ENCODE measurements around the gene CYCS.
A peak's percentile ranks its signal among the peaks of the same experiment; 100 is the strongest.
"Not testable (repeated sequence)": the region's sequence is repeated elsewhere in the genome, so short reads cannot be mapped to it uniquely, and the experiment has no call there.

Gene CYCS

DNA sequence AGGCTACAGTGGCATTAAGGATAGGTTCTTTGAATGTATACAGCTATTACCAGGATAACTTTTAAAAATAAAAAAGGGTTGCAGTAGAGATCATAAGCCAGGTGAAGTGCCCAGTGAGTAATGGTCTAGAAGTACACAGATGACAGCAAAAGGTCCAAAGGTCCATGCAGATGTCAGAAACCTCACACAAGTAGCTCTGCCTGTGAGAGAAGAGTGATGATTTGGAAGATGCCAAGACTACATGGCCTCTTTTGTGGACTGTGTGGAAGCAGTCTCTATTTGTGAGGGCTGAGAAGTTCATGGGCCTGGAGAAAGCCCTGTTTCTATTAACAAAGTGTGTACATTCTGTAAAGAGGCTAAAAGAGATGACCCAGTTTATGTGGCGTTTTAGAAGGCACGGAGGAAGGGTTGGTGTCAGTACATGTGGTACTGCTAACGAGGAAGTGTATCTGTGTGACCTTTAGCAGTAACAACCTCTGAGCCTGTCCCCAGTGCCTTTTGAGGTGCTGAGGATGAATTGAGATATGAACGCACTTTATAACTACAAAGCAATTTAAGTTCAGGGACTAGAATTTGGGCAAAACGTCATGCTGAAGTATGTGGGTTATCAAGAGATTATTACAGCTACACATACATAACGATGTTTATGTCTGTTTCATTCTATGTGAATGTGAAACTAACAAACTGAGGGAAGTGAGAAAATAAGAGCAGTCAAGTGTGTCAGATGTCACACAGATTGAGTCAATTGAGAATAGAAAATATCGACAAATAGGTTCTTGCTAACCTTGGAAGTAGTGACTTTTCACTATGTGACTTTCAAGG lies 7.6 kb downstream of the CYCS start:
- Histone ChIP-seq H3K4me3 (ENCODE audit: low read length) (no peak overlapping the region), H3K9me3 (ENCODE audit: control insufficient read depth, low read length) (no peaks in the 10 kb centered on the region), H3K27me3 (replicated peaks; ENCODE audit: control insufficient read depth, insufficient read depth, low read length) (no peaks in the 10 kb centered on the region), H3K4me1 (ENCODE audit: control insufficient read depth, insufficient read depth, low read length) (peaks cover 10% of the 10 kb centered on the region), H3K9ac (ENCODE audit: low read length) (no peak overlapping the region), H3K36me3 (ENCODE audit: control insufficient read depth, insufficient read depth, low read length, severe bottlenecking) (peaks cover 38% of the 10 kb centered on the region)
- no peak for DNase-seq (ENCODE audit: low read depth)

DNA sequence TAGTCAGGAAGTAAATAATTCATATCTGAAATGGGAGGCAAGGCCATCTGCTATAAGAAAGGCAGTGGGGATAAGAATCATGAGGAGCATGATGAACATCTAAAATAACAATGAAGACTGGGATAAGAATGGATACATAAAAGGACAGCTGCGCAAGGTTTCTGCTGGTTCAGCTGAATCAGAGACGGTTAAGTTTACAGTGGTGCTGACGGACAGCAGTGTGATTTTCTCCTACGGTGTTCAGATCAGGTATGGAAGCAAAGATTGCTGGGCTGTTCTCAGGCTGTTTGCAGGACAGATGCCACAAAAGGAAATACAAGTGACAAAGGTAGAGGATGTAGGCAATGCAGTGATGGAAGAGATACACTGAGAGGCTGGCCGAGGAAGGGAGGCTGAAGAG lies 8.4 kb downstream of the CYCS start:
- no peak overlapping the region for H3K9ac ChIP-seq (ENCODE audit: low read length)
- H3K27me3 ChIP-seq (replicated peaks; ENCODE audit: control insufficient read depth, insufficient read depth, low read length), result no peaks in the 10 kb centered on the region
- no peaks in the 10 kb centered on the region for H3K9me3 ChIP-seq (ENCODE audit: control insufficient read depth, low read length)
- H3K36me3 ChIP-seq (ENCODE audit: control insufficient read depth, insufficient read depth, low read length, severe bottlenecking), result peaks cover 30% of the 10 kb centered on the region
- no peak for DNase-seq (ENCODE audit: low read depth)
- H3K4me1 ChIP-seq (ENCODE audit: control insufficient read depth, insufficient read depth, low read length), result peaks cover 4% of the 10 kb centered on the region
- no peak overlapping the region for H3K4me3 ChIP-seq (ENCODE audit: low read length)

DNA sequence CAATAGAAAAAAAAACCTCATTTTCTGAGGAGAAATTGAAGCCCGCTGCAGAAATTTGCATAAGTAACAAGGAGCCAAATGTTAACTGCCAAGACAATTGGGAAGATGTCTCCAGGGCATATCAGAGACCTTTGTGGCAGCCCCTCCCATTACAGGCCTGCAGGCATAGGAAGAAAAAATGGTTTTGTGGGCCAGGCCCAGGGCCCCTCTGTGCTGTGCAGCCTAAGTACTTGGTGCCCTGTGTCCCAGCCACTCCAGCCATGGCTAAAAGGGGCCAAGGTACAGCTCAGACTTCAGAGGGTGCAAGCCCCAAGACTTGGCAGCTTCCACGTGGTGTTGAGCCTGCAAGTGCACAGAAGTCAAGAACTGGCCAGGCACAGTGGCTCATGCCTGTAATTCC lies 14.5 kb downstream of the CYCS start:
- DNase-seq (ENCODE audit: low read depth); H3K9me3 ChIP-seq (ENCODE audit: control insufficient read depth, low read length); H3K9ac ChIP-seq (ENCODE audit: low read length); H3K4me3 ChIP-seq (ENCODE audit: low read length); H3K36me3 ChIP-seq (ENCODE audit: control insufficient read depth, insufficient read depth, low read length, severe bottlenecking); H3K4me1 ChIP-seq (ENCODE audit: control insufficient read depth, insufficient read depth, low read length); H3K27me3 ChIP-seq (replicated peaks; ENCODE audit: control insufficient read depth, insufficient read depth, low read length): not testable (repeated sequence)

DNA sequence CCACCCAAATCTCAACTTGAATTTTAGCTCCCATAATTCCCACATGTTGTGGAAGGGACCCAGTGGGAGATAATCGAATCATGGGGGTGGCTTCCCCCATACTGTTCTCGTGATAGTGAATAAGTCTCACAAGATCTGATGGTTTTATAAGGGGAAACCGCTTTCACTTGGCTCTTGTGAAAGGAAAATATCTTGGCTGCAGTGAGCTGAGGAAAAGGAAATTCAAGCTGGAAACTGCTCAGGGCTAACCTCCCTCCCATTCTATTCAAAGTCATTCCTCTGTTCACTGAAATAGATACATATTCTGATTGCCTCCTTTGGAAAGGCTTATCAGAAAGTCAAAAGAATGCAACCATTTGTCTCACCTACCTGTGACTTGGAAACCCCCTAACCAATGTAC lies 15.8 kb downstream of the CYCS start:
- Histone ChIP-seq H3K4me3 (ENCODE audit: low read length) (no peak overlapping the region), H3K9ac (ENCODE audit: low read length) (no peak overlapping the region), H3K27me3 (replicated peaks; ENCODE audit: control insufficient read depth, insufficient read depth, low read length) (no peaks in the 10 kb centered on the region), H3K4me1 (ENCODE audit: control insufficient read depth, insufficient read depth, low read length) (no peaks in the 10 kb centered on the region), H3K9me3 (ENCODE audit: control insufficient read depth, low read length) (no peaks in the 10 kb centered on the region), H3K36me3 (ENCODE audit: control insufficient read depth, insufficient read depth, low read length, severe bottlenecking) (no peaks in the 10 kb centered on the region)
- DNase-seq (ENCODE audit: low read depth), result no peak

DNA sequence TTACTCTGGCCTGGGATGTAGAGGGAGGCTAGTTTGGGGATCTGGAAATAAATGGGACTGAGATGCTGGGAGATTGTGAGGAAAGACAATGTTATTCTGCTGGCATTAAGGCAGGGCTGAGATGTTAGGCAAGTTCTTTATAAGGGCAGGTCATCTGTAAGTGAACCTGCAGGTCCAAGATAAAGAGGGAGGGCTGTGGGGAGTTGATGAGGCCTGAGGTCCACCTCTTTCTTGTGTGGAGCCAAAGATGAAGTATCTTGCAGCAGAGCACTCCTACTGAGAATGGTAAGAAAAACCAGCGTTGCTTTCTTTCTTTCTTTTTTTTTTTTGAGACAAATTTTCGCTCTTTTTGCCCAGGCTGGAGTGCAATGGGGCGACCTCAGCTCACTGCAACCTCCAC lies 19.1 kb downstream of the CYCS start:
- Histone ChIP-seq H3K9me3 (ENCODE audit: control insufficient read depth, low read length) (no peaks in the 10 kb centered on the region), H3K36me3 (ENCODE audit: control insufficient read depth, insufficient read depth, low read length, severe bottlenecking) (no peaks in the 10 kb centered on the region), H3K27me3 (replicated peaks; ENCODE audit: control insufficient read depth, insufficient read depth, low read length) (no peaks in the 10 kb centered on the region), H3K4me3 (ENCODE audit: low read length) (no peak overlapping the region), H3K9ac (ENCODE audit: low read length) (no peak overlapping the region), H3K4me1 (ENCODE audit: control insufficient read depth, insufficient read depth, low read length) (no peaks in the 10 kb centered on the region)
- DNase-seq (ENCODE audit: low read depth), result no peak

DNA sequence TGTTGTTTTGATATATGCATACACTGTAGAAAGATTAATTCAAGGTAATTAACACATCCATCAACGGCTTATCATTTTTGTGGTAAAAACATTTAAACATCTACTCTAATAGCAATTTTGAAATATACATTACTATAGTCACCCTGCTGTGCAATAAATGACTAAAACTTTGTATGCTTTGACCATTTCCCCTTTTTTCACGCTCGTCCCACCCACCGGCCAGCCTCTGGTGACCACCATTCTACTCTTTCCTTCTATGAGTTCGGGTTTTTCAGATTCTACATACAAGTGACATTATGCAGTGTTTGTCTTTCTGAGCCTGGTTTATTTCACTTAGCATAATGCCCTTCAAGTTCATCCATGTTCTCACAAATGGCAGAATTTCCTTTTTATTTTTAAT lies 21.3 kb downstream of the CYCS start:
- no peaks in the 10 kb centered on the region for H3K27me3 ChIP-seq (replicated peaks; ENCODE audit: control insufficient read depth, insufficient read depth, low read length)
- DNase-seq (ENCODE audit: low read depth), result no peak
- H3K9me3 ChIP-seq (ENCODE audit: control insufficient read depth, low read length), result no peaks in the 10 kb centered on the region
- H3K4me3 ChIP-seq (ENCODE audit: low read length), result no peak overlapping the region
- no peaks in the 10 kb centered on the region for H3K4me1 ChIP-seq (ENCODE audit: control insufficient read depth, insufficient read depth, low read length)
- no peaks in the 10 kb centered on the region for H3K36me3 ChIP-seq (ENCODE audit: control insufficient read depth, insufficient read depth, low read length, severe bottlenecking)
- no peak overlapping the region for H3K9ac ChIP-seq (ENCODE audit: low read length)

DNA sequence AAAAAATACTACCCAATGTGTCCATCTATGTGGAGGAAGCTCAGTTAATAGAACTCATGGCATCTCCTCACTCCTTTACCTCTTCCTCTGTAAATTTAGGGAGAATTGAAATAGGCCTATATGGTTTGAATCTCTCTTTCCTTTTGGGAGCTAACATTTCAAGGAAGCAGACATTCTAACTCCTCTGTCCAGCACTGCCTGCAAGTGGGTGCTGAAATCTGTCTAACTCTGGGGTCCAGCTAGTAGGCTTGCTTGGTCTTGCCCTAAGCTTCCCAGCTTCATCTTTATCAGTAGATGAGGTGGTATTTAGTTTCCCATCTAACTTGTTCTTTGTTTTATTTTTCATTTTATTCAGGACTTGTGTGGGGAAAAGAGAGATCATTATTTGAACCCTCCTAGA lies 23.2 kb downstream of the CYCS start:
- DNase-seq (ENCODE audit: low read depth), result no peak
- Histone ChIP-seq H3K9ac (ENCODE audit: low read length) (no peak overlapping the region), H3K4me3 (ENCODE audit: low read length) (no peak overlapping the region)

DNA sequence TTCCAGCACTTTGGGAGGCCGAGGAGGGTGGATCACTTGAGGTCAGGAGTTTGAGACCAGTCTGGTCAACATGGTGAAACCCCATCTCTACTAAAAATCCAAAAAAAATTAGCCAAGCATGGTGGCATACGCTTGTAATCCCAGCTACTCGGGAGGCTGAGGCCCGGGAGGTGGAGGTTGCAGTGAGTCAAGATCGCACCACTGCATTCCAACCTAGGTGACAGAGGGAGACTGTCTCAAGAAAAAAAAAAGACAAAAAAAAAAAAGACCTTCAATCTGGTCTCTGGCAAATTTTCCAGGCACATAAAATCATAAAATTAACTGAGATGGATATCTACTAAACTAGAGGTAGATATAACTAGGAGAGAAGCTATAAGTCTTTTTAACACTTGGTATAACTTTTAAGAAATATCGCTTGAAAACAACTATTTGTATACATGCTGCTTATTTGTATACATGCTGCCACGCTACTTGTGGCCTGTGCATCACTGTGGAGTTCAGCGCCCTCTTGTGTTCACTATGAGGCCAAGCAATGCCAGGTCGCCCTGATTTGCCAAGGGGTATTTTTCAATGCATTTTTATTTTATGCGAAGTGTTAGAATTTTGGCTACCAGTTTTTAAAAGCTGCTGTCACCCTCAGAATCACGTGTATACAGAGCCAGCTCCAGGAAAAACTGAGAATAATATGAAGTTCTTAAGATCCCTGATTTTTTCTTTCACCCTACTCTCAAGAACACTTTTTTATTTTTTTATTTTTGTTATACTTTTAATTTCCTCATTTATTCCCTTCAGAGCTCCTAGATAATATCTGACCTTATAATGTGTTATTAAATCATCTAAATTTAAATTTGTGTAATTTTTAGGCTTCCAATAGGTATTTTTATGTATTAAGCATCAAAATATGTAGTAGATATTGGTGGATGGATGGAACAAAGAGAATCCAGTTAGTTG lies 26.7 kb downstream of the CYCS start:
- DNase-seq (ENCODE audit: low read depth), result peak; percentile 91
- no peaks in the 10 kb centered on the region for H3K4me1 ChIP-seq (ENCODE audit: control insufficient read depth, insufficient read depth, low read length)
- H3K27me3 ChIP-seq (replicated peaks; ENCODE audit: control insufficient read depth, insufficient read depth, low read length), result no peaks in the 10 kb centered on the region
- no peaks in the 10 kb centered on the region for H3K36me3 ChIP-seq (ENCODE audit: control insufficient read depth, insufficient read depth, low read length, severe bottlenecking)
- no peak overlapping the region for H3K9ac ChIP-seq (ENCODE audit: low read length)
- no peak overlapping the region for H3K4me3 ChIP-seq (ENCODE audit: low read length)
- no peaks in the 10 kb centered on the region for H3K9me3 ChIP-seq (ENCODE audit: control insufficient read depth, low read length)

More for the DNA sequence above, 23.2 kb downstream of the CYCS start:
- Histone ChIP-seq H3K9me3 (ENCODE audit: control insufficient read depth, low read length) (no peaks in the 10 kb centered on the region), H3K36me3 (ENCODE audit: control insufficient read depth, insufficient read depth, low read length, severe bottlenecking) (no peaks in the 10 kb centered on the region), H3K27me3 (replicated peaks; ENCODE audit: control insufficient read depth, insufficient read depth, low read length) (no peaks in the 10 kb centered on the region), H3K4me1 (ENCODE audit: control insufficient read depth, insufficient read depth, low read length) (no peaks in the 10 kb centered on the region)

DNA sequence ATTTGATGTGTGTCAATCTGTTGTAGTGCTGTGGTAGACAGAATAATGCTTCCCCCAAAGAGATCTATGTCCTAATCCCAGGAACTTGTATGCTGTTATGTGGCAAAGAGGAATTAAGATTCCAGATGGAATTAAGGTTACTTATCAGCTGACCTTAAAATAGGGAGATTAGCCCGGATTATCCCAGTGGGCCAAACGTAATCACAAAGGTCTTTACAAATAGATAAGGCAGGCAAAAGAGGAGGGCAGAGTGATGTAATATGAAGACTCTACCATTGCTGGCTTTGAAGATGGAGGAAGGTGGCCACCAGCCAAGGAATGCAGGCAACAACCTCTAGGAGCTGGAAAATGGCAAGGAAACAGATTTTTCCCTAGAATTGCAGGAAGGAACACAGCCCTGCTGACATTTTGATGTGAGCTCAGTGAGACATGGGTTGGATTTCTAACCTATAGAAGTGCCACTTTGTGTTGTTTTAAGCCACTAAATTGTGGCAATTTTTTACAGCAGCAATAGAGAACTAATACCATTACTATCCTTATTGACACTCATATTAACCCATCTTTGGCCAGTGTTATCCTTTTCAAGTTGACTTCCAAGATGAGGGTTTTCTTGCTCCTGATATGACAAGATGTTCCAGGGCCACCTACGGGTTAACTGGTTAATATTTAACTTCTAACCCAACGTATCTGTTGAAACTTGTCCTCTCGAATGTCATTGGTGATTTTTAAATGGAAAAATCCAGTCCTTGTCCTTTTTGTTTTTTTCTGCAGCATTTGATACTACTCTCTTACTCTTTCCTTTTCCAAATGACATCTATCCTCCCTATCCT lies 29.3 kb downstream of the CYCS start:
- peaks cover 6% of the 10 kb centered on the region for H3K4me1 ChIP-seq (ENCODE audit: control insufficient read depth, insufficient read depth, low read length)
- H3K9me3 ChIP-seq (ENCODE audit: control insufficient read depth, low read length), result no peaks in the 10 kb centered on the region
- no peak overlapping the region for H3K4me3 ChIP-seq (ENCODE audit: low read length)
- DNase-seq (ENCODE audit: low read depth), result no peak
- H3K9ac ChIP-seq (ENCODE audit: low read length), result no peak overlapping the region
- H3K36me3 ChIP-seq (ENCODE audit: control insufficient read depth, insufficient read depth, low read length, severe bottlenecking), result no peaks in the 10 kb centered on the region
- H3K27me3 ChIP-seq (replicated peaks; ENCODE audit: control insufficient read depth, insufficient read depth, low read length), result no peaks in the 10 kb centered on the region

DNA sequence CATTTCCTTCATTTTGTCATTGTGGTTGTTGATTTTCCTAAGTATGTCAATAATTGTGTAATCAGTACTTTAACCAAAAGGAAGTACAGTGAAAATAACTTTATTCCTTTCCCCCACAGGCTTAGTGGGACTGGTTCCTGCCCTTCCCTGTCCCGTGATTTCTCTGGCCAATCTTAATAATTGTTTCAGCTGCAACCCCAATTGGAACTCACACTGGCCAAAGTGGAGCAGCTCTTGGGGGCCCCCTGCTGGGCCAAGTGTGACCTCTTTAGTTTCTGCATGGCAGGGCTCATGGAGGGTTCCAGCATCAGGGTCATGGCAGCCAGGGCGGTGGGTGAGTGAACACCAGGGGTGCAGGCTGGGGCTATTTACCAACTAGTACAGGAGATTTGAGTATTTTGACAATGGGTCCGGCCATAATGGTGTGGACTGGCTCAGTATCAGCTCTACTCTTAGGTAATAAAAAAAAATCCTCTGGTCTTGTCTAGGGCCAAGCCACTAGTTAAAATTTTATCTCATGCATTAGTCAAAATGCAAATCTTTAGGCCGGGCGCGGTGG lies 31.7 kb downstream of the CYCS start:
- H3K36me3 ChIP-seq (ENCODE audit: control insufficient read depth, insufficient read depth, low read length, severe bottlenecking), result no peaks in the 10 kb centered on the region
- no peak overlapping the region for H3K9ac ChIP-seq (ENCODE audit: low read length)
- no peak overlapping the region for H3K4me3 ChIP-seq (ENCODE audit: low read length)
- peaks cover 7% of the 10 kb centered on the region for H3K4me1 ChIP-seq (ENCODE audit: control insufficient read depth, insufficient read depth, low read length)
- no peaks in the 10 kb centered on the region for H3K27me3 ChIP-seq (replicated peaks; ENCODE audit: control insufficient read depth, insufficient read depth, low read length)
- no peaks in the 10 kb centered on the region for H3K9me3 ChIP-seq (ENCODE audit: control insufficient read depth, low read length)
- DNase-seq (ENCODE audit: low read depth), result peak; percentile 89

Measured in adipocyte (in vitro differentiated cells).